Activated T-cell treated with anti-CD3 and anti-CD28 coated beads for 24 hours (primary cell): ENCODE data around the gene SLC7A14.

Source experiments
- DNase-seq: peaks from one replicate; pipeline ENCODE4 v3.0.0-alpha.2; 2020; ENCODE audit warnings: low read depth

SLC7A14 gene

DNA sequence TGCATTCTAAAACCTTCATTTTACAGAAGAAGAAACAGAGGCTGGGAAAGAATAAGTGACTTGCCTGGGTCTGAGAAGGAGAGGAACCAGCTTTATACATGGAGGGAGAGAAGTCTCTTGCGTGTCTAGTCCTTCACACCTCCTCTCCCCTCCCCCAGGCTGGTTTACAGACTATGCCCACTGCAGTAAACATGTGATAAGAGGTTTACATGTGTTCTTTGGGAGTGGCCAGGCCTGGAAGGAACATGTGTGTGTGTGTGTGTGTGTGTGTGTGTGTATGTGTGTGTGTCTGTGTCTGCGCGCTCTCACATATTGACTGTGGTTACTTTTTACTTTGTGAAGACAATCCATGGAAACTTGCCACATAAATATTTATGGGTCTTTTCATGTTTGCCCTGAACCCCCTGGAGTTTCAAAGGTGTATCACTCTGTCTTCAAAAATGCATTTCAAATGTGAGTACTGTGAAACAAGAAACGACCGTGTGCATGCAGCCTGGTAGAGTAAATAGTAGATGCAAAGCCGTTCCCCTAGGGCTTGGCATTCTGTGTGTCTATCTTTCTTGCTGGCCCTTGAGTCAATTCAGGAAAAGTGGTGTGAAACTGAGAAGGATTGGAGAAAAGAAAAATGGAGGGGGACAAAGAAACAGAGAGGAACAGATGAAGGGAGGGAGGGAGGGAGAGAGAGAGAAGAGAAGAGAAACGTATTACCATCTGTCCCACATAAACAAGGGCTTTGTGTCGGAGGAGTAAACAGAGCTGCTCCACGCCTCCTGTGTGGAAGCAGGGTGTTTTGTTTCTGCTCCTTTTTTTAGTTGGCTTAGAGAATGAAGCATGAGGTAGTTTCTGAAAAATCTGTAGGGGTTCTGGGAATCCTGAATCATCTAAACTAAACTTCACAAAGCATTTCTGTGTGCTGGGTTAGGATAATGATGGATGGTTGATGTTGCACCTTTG lies 115.5 kb downstream of the SLC7A14 start:
- no peak for DNase-seq

DNA sequence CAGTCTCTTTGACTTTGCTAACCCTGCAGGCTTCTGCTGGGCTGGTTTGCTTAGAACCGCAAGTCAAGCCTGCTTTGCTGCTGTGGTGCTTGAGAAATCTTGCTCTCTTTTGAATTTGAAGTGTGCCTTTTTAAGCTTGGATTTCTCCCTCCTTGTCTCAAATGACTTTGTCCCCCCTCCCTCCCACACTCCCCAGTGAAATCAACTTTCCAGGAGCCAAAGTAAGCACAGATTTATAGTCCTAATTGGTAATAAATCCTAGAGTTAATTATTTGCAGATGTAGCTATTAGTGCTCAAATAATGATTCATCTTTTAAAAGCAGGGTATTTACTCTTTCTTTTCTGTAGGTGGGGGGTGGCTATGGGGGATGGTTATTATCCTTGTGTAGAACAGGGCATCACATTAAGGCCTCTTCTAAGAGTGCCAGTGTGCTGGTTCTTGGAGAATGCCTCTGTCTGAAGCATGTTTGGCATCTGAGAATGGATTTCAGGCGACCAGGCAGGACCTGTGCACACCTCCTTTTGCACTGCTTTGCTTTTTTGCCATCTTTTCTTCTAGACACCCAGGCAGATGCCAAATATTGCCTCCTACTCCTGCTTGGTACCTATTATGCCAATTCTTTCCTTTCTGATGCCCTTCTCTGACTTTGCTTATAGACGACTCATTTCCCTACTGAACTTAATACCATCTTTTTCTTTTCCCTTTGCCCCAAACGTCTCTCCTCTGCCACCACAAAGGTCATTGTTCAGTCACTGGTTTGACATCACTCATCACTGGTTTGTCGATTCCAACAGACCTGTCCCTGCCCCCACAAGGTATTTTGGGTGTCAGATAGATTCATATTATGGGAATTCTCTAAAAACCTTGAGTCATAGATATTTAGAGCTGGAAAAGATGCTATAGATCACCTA lies 116.5 kb downstream of the SLC7A14 start:
- DNase-seq: no peak

DNA sequence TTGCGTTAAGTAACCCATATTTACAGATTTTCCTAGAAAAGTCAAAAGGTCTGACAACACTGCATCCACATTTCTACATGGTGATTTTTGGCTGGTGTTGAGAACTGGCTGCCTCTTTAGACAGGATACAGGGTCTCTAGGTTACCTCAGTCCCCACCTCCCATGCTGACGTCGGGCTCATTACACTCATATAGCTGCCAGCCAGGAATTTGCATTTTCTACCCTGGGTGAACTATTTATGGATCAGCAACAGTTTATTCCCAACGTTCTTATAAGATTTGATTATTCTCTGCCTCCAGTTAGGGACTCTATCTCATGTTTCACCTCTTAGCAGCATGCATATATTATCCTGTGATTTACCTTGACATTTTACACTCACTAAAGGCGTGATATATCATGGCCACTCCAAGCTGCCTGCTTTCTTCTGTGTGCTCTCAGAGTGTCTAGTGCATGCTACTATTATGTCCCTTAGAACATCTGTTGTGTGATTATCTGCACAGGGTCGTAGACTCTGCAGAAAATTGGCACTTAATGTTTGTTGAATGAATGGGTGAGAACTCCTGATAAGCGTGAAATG lies 118.2 kb downstream of the SLC7A14 start:
- no peak for DNase-seq

DNA sequence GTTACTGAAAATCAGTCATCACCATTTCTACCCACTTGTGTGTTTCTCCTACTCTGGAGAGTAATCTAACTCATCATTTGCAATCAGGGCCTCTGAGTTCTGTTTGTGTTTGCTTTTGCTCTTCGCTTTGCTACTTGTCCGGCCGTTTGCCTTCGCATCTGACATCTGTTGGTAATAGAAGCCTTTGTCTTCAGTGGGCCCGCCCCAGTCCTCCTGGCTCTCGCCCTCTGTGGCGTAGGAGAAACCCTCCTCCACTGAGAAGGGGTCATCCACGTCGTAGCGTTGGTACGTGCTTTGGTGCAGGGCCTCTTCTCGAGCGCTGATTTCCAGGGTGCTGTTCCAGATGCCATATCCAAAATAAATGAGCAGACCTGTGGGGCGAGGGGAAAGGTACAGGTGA lies 118.9 kb downstream of the SLC7A14 start:
- DNase-seq: no peak

DNA sequence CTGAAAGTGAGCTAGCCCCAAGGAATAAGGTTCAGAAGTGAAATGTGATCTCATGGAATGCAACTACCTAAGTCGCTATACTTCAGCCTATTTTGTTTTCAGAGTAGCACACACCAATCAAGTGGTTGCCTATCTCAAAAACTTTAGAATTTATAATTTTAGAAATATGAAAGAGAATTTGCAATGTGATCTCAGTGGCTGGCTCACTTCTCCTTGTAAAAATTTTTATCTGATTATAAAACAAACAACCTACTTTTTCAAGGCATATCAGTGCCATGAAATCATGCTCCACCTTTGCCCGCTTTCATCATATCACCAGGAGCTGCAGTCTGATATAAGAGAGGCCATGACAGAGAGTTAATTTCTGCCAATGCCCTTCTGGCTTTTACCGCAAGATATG lies 119.9 kb downstream of the SLC7A14 start:
- DNase-seq: no peak

DNA sequence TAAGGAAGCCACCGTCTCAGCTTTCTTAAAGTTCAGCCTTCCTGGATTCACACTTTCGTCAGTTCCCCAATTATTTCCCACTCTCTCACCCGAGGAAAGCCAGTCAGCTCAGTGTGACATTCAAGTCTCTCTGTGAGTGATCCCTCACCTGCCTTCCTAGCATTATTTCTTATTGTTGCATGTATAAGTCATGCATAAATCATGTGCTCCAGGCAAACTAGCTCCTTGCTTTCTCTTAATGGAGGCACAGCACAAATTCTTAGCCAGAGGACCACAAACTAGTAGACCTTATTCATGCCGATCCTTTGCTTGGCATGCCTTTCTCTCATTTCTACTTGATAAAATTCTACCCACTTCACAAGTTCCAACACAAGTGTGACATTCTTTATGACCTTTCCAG lies 122.9 kb downstream of the SLC7A14 start:
- no peak for DNase-seq

DNA sequence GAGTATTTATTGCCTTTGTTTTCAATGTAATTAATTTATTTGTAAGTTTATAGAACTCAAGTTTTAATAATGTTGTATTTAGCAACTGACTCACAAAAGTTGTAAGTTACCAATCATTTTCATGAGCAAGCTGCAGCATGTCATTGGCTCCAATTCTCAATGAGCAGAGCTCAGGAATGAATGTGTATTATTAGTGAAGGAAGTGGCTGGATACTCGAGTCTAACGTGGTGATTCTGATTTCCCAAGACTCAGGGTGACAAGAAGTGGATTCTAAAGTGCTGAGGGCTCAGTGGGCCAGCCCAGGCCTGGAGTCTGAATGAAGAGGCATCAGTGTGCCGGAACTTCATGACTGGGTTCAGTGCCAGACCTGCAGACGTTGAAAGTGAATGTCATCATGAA lies 127.6 kb downstream of the SLC7A14 start:
- no peak for DNase-seq

DNA sequence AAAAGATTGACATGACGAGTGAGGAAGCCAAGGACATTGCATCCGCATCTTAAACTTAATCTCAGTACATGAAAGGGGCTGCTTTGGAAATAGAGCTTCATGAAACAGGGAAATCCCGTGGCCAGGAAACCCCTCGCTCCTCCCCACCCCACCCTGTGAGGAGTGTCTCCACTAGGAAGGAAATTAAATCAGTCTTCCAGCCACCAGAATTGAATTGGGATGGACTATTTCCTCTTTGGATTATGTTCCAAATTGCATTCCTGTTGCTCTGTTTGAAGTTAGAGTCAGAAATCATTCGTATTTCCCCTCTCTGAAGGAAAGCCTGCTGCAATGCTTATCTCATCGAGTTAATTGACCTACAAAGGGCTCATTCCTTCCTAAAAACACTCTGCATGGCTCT lies 131.4 kb downstream of the SLC7A14 start:
- DNase-seq: no peak

DNA sequence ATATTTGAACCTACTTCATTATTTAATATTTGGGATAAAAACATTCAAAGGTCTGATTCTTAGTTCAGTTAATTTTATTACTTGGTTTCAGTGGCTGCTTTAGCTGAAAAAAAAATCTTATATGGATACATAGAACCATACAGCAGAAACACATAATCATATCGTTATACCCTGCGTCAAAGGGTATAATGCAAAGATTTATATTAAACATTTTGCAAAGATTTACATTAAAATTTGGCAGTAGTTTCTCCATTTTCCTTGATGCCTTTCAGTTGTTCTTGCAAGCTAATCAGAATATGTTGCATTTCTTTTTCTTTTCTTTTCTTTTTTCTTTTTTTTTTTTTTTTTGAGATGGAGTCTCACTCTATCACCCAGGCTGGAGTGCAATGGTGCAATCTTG lies 135.8 kb downstream of the SLC7A14 start:
- no peak for DNase-seq

DNA sequence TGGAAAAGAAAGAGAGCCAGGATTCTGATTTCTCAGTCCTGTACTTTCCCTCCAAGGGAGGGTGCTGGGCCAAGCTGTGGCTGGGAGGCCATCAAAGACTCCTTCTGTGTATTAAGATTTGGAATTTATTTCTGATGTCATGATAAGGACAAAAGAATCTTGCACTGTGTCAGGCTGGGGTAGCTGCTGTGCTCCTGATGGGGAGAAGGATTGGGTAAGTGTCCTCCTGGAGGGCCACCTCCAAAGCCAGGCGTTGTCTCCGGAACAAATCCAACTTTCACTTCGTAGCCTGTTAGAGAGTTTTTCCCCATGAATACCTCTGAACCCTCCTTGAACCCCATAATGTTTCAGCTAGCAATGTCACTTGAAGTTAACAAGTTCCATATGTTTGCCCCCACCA lies 137.3 kb downstream of the SLC7A14 start:
- DNase-seq: no peak

DNA sequence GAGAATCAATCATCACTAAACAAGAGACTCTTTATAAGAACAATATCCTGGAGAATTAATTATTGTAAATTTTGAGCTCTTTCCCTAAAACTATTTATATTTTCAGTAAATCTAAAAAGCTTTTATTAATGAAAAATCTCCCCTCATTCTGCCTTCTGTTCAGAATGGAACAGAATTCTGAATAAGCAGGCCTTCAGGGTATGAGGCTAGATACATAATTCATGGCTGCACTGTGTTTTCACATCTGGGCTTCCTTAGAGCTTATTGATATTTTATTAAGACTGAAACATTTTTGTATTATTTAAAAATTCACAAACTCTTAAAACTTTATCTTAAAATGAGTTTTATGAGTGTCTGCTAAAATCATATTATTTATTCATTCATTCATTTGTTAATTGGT lies 142.4 kb downstream of the SLC7A14 start:
- DNase-seq: no peak

DNA sequence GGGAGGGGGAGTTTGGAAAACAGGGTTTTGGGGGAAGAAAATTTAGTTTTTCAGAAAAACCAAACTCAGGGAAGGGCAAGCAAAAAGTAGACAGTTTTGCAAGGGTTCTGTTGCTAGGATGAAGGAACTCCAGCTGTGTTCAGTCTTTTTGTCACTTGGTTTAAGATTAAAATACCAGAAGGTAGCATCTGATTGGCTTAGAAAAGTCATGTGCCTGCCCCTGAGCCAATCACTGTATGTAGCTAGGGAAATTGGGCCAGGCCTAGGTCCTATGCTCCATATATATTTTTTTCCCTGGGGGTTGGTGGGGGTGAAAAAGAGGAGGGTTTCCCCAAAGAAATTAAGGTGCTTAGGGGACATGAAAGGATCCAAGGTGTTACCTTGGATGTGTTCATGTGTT lies 142.9 kb downstream of the SLC7A14 start:
- DNase-seq: no peak

DNA sequence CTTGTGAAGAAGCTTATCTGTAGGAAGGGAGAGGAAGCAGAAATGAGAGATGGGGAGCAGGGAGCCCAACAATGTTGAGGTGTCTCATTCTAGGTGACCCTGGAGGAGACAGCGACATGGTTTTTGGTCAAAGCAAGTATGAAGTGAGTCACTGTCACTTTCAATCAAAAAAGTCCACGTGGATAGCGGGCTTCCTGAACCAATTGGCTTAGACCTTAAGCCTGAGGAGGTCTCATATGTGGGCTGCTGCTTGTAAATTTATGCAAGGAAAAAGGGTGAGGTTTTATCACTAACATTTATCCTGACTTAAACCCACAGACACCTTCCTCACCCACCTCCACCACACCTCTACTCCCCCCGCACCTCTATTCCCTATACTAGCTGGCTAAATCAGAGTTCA lies 144.5 kb downstream of the SLC7A14 start:
- no peak for DNase-seq

DNA sequence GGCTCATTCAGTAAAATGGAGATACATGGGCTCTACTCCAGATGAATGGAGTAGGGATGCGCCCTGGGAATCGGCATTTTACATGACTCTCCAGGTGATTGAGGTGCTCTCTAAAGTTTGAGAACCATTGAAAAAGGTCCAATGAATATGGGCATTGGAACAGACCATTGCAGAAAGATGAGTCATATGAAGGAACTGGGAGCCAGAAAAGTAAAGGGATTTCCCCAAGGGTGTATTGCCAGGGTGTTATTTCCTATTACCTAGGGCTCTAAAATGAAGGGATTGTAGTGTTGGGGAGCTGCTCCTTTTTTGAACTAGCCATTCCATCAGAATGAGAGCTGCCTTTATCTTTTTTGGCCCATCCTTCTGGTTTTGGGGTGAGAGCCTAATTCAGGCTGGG lies 145.5 kb downstream of the SLC7A14 start:
- DNase-seq: no peak

DNA sequence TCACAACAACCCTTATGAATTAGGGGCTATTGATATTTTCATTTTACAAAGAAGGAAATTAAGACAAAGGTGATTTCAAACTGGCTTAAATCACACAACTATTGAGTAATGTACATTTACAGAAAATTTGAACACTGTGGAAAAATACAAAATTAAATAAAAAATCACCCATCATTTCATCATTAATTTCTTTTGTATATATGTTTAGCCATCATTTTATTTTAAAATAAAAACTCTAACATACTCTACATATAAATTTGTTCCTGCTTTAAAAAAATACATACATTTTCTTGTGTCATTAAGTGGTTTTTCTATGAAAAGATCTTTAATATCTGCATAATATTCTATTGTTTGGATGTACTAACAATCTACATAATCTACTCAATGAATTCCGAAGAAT lies 147.0 kb downstream of the SLC7A14 start:
- no peak for DNase-seq

DNA sequence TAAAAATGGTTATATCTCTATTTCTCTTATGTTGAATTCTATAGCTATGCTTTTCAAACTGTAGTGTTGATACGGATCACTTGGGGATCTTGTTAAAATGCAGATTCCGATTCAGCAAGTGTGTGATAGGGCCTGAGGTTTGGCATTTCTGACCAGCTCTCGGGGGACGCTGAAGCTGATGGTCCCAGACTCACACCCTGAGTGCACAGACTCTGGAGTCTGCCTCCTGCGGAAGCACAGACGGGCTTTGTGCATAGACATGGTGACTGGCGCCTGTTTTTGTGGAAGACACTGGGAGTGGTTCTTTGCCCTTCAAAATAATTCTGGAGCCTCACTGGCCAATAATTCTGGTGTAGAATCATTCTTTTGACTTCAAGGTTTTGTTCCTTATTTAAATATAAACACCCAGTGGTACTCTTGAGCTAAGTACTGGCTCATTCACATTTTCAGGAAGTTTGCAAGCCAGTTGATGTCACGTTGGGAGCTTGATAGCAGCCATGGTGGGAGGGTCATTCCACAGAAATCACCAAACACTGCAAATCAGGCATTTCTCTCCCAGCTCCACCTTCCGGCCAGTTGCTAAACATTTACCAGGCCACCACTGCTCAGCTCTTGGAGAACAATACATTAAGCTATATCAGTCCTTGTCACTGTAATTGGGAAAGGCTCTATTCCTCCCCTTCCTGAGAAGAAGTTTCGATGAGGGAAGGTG lies 148.0 kb downstream of the SLC7A14 start:
- no peak for DNase-seq

DNA sequence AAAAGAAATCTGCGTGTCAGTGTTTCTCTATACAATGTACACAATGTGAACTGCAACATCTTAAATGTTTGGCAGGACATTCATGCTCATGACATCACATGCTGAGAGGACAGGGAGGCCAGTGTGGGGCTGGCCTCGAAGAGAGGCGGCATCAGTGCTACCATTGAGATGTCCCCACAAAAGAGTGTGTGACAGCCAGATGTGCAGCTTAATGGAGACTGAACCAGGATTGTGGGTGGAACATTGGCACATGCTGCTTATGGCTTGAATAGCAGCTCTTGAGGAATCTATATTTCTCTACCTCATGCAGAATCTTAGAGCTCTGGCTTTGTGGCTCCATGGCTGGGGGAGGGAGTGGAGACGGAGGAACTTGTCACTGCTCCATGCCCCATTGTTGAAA lies 148.7 kb downstream of the SLC7A14 start:
- no peak for DNase-seq

DNA sequence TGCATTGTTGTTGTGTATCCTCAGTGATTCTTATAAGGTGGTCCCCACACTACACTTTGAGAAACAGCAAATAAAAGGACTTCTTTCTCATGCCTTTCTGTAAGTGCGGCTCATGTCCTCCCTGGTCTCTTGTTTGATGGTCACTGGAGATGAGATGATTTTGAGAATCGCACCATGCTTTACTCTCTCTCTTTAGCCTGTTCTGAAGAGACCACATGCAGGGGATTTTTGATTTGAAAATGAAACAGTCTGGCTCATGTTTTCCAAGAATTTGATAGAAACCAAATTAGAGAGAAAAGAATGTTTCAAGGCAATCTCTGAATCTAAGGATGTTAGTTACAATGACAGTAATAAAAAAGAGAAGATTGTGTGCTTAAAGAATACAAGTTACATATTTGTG lies 149.2 kb downstream of the SLC7A14 start:
- no peak for DNase-seq

DNA sequence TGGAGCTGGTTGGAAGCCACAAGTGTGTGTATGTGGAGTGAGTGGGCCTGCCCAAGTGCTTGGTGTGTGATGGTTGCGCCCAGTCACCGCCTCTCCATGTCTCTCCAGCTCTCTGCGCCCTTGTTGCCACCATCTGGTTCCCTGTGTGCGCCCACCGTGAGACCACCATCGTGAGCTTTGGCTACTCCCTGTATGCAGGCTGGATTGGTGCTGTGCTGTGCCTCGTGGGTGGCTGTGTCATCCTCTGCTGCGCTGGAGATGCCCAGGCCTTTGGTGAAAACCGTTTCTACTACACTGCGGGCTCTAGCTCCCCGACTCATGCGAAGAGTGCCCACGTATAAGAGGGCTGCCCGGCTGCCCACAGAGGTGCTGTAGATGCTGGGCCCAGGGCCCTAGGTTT lies 153.5 kb downstream of the SLC7A14 start:
- DNase-seq: no peak

DNA sequence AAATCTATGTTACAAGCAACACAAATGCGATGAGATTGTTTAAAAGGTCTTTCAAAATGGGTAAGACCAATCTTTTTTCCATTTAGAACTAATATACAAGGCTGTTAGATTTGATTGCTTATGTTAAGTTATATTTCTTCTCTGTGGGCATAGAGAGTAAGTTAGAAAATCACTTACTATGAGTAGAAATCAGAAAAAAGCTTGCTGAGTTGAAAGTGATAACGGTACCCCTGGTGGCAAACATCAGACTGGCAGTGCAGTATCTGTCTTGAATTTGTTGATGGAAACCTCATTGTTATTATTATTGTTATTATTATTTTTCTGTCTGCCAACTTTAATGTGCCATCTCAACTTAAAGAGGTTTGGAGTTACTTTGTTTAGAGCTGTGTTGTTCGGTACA lies 154.8 kb downstream of the SLC7A14 start:
- no peak for DNase-seq

DNA sequence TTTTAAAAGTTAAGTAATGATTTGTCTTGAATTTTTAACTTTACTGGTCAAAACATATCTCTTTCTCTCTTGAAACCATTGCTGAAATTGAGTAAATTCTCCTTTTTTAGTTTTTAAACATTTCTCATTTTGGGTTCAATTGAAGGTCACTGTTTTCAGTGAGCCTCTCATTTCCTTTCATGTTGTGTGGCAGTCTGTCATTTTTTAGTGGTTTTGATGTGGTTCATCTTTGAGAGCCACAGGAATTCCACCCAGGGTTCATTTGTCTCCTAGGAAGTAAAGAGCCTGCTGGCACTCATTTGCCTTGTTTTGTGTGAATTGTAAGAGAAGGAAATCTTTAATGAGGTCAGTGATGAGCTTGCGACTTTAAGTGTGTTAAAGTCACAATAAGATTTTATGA lies 156.8 kb downstream of the SLC7A14 start:
- DNase-seq: no peak

DNA sequence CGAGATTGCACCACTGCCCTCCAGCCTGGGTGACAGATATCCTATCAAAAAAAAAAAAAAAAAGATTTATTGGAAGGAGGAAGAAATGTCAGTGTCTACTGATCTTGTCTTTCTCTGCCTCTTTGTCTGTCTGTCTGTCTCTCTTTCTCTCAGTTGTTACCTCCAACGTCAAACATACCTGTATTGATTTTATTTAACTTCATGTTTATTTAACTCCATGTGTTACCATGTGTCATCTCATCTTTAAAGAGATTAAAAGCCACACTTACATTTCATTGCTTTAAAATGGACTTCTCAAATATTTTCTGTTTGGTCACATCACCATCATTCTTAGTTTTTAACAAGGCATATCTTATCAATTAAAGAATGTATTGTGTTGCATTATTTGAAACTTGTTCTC lies 157.8 kb downstream of the SLC7A14 start:
- DNase-seq: no peak
